Fibroblast of lung (primary cell): ENCODE measurements around the gene CD68.

ENCODE experiments used
- CTCF ChIP-seq, 2 donors: IDR thresholded peaks in 1 of 2; conservative IDR thresholded peaks in 1 of 2; 1 replicate in 1 of 2; 2 replicates in 1 of 2; pipeline ENCODE4 v1.5.1; 2011 to 2012; ENCODE audit warnings: low read length in 2 of 2, control low read depth in 1 of 2, inconsistent platforms in 1 of 2, low read depth in 1 of 2, mild to moderate bottlenecking in 1 of 2
- EZH2 ChIP-seq: IDR thresholded peaks from 2 replicates; pipeline ENCODE4 v1.5.1; 2012; ENCODE audit warnings: low read length, control low read depth, mild to moderate bottlenecking; ENCODE audit errors: missing control alignments

GRCh38 chr17:7613769-7614424 lies 34.5 kb downstream of the CD68 start:
- TF ChIP-seq CTCF (conservative IDR thresholded peaks at IDR 0.05 in 1 of 2, IDR thresholded peaks at IDR 0.05 in 1 of 2; ENCODE audit: low read depth in 1 of 2, low read length in 2 of 2), result no peak
- TF ChIP-seq EZH2, result no peak
